GM12873 (cell line): ENCODE measurements around the gene ADAMTS16.

ENCODE experiments used
- TF ChIP-seq, protein P1 (sequence below): IDR thresholded peaks from 2 replicates; pipeline ENCODE4 v1.5.1; 2012; ENCODE audit warnings: low read depth, mild to moderate bottlenecking, moderate library complexity, low read length, control low read depth; ENCODE audit not compliant: insufficient read depth; ENCODE audit errors: missing control alignments

Gene ADAMTS16

DNA sequence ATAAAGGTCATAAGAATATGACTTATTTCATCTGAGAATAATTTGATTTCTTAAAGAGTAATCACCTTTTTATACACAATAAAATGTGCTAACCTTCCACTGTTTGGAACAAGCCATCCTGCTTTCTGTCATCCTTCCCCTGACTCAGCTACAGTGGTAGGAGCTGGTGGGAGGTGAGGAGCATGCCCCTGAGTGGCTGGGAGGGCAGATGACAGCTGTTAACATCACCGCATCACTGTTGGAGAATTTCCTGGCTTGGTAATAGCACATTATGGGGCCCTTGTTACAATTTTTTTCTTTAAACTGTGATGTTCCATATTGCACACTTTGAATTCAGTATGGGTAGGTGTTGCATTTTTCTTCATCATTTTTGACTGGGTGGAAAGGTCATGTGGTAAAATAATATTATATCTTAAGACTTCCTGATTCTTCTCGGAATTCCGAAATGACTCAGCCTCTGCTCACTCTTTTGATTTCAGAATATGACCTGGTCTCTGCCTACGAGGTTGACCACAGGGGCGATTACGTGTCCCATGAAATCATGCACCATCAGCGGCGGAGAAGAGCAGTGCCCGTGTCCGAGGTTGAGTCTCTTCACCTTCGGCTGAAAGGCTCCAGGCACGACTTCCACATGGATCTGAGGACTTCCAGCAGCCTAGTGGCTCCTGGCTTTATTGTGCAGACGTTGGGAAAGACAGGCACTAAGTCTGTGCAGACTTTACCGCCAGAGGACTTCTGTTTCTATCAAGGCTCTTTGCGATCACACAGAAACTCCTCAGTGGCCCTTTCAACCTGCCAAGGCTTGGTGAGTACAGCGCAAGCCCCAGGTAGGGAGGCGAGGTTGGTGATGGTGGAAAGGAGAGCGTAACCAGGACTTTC lies 5.8 kb downstream of the ADAMTS16 start:
- TF ChIP-seq, protein P1, sequence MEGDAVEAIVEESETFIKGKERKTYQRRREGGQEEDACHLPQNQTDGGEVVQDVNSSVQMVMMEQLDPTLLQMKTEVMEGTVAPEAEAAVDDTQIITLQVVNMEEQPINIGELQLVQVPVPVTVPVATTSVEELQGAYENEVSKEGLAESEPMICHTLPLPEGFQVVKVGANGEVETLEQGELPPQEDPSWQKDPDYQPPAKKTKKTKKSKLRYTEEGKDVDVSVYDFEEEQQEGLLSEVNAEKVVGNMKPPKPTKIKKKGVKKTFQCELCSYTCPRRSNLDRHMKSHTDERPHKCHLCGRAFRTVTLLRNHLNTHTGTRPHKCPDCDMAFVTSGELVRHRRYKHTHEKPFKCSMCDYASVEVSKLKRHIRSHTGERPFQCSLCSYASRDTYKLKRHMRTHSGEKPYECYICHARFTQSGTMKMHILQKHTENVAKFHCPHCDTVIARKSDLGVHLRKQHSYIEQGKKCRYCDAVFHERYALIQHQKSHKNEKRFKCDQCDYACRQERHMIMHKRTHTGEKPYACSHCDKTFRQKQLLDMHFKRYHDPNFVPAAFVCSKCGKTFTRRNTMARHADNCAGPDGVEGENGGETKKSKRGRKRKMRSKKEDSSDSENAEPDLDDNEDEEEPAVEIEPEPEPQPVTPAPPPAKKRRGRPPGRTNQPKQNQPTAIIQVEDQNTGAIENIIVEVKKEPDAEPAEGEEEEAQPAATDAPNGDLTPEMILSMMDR = no peak

DNA sequence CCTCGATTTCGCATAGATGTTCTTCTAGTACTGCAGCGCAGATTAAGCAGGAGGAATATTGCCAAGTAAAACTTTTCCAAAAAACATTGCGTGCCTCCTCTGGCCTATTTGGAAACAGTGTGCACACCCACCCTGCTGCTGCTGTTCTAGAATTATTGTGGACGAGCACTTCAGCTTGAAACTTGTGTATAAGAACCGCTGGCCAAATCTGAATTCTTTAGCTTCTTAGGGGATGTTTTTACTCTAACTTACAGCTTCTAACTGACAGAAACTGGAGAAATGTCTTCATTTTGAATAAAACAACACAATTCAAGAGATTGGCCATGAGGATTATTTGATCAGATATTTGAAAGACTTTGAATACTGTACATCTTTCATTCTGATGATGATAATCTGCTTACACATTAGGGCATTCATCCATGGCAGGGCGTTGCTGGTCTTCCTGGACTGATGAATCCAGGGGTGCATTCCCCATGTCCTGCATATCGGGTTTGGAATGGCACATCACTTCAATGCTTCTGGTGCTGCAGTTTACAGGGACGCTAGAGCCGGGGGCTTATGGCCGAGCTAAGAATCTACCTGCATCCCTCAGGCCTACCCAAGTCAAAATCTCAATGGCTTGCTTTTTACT lies 6.5 kb downstream of the ADAMTS16 start:
- TF ChIP-seq, protein P1 = no peak

DNA sequence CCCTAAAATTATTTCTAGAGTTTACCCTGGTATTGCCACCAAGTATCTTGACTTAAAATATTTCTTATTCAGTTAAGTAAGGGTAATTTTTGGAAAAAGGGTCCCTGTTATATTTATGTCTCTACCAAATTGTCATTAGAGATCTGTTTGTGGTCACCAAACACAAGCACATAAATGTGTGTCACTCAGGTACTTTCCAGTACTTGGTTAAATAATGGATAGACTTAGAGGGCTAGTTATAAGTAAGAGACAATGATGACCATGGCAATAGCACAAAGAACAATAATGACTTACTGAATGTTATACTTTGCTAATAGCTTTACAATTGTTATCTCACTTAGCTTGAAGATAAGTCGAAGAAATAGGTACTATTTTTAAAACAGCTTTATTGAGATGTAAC lies 9.0 kb downstream of the ADAMTS16 start:
- TF ChIP-seq, protein P1 = no peak

DNA sequence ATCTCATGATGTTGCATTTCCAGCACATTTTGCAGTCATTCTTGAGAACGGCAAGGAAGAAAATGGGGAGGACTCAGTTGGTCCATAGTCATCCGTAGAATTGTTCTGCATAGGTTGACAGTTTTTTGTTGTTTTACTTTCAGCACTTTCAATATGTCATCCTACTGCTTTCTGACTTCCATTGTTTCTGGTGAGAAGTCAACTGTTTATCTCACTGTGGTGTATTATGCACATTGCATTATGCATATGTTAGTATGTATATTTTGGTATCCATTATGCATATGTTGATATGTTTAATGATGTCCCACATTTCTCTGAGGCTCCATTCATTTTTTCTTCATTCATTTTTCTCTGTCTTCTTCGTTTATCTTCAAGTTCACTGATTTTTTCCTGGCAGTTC lies 10.5 kb downstream of the ADAMTS16 start:
- TF ChIP-seq, protein P1 = no peak

DNA sequence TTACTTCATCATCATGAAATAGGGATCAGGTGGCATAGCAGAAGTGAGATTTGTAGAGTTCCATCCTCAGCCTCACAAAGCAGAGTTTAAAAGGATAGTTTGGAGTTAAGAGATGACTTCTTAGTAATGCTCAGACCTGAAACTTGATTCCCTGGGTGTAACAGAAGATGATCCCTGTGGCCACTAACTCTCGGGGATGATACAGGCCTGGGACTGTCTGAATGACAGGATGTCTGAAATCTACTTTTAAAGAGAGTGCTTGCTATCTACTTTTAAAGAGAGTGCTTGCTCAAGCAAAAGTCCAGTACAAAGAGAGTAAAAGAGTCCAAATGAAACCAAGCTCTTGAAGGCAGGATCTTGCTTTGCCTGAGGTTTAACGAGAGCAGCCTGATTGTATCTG lies 14.6 kb downstream of the ADAMTS16 start:
- TF ChIP-seq, protein P1 = no peak

DNA sequence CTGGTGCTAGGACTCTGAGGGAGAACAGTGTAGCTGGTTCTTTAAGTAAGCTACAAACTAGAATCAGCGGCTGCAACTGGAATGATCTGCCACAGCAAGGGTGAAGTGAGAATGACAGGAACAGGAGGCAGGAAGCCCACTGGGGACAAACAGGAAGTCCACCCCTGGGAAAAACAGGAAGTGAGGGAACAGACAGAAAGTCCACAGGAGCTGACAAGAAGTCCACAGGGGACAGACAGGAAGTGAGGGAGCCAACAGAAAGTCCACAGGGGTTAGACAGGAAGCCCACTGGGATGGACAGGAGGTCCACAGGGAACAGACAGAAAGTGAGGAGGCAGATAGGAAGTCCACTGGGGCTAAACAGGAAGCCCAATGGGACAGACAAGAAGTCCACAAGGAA lies 15.5 kb downstream of the ADAMTS16 start:
- TF ChIP-seq, protein P1 = no peak

DNA sequence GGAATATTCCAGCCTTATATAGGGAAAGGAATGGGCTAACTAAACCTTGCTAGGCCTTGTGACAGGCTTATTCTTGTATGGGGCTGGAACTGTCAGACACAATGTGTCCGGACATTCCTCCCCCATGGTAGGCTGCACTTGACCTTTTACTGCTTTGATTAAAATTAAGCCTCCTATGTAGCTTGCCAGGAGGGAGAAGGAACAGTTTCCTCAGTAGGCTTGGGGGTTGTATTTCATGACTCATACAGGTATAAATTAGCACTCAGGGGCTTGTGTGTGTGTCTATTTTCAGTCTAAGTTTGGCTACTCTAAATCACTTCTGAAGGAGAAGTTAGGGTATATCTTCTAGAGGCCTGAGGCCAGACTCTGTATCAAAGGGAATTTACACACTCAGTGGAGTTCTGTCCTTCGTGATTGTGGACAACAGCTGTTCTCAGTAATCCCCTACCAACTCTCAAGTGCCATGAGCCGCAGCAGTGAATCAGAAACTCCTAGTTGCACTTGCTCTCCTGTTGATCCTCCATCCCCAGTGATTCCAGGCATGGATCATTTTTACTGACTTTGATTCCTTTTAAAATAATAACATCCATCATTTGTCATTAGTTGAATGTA lies 16.4 kb downstream of the ADAMTS16 start:
- TF ChIP-seq, protein P1 = no peak
